Astrocyte (in vitro differentiated cells and primary cell): ENCODE results near the gene KBTBD4. TPM values are rescaled to one million over a fixed set of nuclear protein-coding genes. Genes with fewer than 3 reads are reported as not detected.

Experiments used
- DNase-seq: peaks from one replicate; pipeline ENCODE4 v3.0.0-alpha.2; 2010; ENCODE audit warnings: low read depth
- FAIRE-seq: peaks from 2 replicates; lab custom pipeline; 2011; peaks lifted over from hg19 to GRCh38; lab: Jason Lieb, UNC
- H2AFZ ChIP-seq: 2 replicates; pipeline ENCODE4 v1.6.0; 2012; ENCODE audit warnings: low read depth, low read length, inconsistent platforms
- H3K27ac ChIP-seq: 2 replicates; pipeline ENCODE4 v1.5.1; 2011; ENCODE audit warnings: low read depth, low read length, inconsistent platforms
- H3K27me3 ChIP-seq: 2 replicates; pipeline ENCODE4 v1.6.0; 2011; ENCODE audit warnings: low read length, inconsistent platforms; ENCODE audit not compliant: insufficient read depth
- H3K36me3 ChIP-seq: 2 replicates; pipeline ENCODE4 v1.5.1; 2011; ENCODE audit warnings: low read length, inconsistent platforms; ENCODE audit not compliant: insufficient read depth
- H3K4me1 ChIP-seq: 2 replicates; pipeline ENCODE4 v1.5.1; 2011; ENCODE audit warnings: low read length, inconsistent platforms; ENCODE audit not compliant: insufficient read depth
- H3K4me2 ChIP-seq: 2 replicates; pipeline ENCODE4 v1.6.0; 2012; ENCODE audit warnings: low read length, inconsistent platforms
- H3K4me3 ChIP-seq: 2 replicates; pipeline ENCODE4 v1.5.1; 2011; ENCODE audit warnings: low read depth, mild to moderate bottlenecking, low read length, inconsistent platforms; ENCODE audit not compliant: insufficient read depth
- H3K79me2 ChIP-seq: 2 replicates; pipeline ENCODE4 v1.6.0; 2012; ENCODE audit warnings: mild to moderate bottlenecking, low read length, inconsistent platforms; ENCODE audit not compliant: insufficient read depth
- H3K9ac ChIP-seq: 2 replicates; pipeline ENCODE4 v1.6.0; 2012; ENCODE audit warnings: mild to moderate bottlenecking, low read length, inconsistent platforms
- H3K9me3 ChIP-seq: 2 replicates; pipeline ENCODE4 v1.5.1; 2012; ENCODE audit warnings: low read depth, mild to moderate bottlenecking, low read length, inconsistent platforms; ENCODE audit not compliant: insufficient read depth
- H4K20me1 ChIP-seq: 2 replicates; pipeline ENCODE4 v1.6.0; 2012; ENCODE audit warnings: low read length, inconsistent platforms; ENCODE audit not compliant: insufficient read depth
- H3K27ac Mint-ChIP-seq: one replicate; pipeline ENCODE4 v1.8.0; 2021; ENCODE audit warnings: mild to moderate bottlenecking, mixed read lengths; ENCODE audit not compliant: unreplicated experiment
- H3K27me3 Mint-ChIP-seq: one replicate; pipeline ENCODE4 v1.8.0; 2021; ENCODE audit warnings: low read depth, mixed read lengths; ENCODE audit not compliant: unreplicated experiment
- H3K36me3 Mint-ChIP-seq: one replicate; pipeline ENCODE4 v1.8.0; 2021; ENCODE audit warnings: low read depth, mixed read lengths; ENCODE audit not compliant: unreplicated experiment
- H3K4me1 Mint-ChIP-seq: one replicate; pipeline ENCODE4 v1.8.0; 2021; ENCODE audit warnings: low read depth, mixed read lengths; ENCODE audit not compliant: unreplicated experiment
- H3K4me3 Mint-ChIP-seq: one replicate; pipeline ENCODE4 v1.8.0; 2021; ENCODE audit warnings: mild to moderate bottlenecking, moderate library complexity, mixed read lengths; ENCODE audit not compliant: unreplicated experiment
- H3K9me3 Mint-ChIP-seq: one replicate; pipeline ENCODE4 v1.8.0; 2021; ENCODE audit warnings: mild to moderate bottlenecking, mixed read lengths; ENCODE audit not compliant: unreplicated experiment
- CTCF ChIP-seq: IDR thresholded peaks from 2 replicates; pipeline ENCODE4 v1.5.1; 2011; ENCODE audit warnings: low read depth, mild to moderate bottlenecking, inconsistent platforms, low read length, moderate library complexity; ENCODE audit not compliant: insufficient read depth
- EZH2 ChIP-seq: IDR thresholded peaks from 2 replicates; pipeline ENCODE4 v1.6.1; 2012; ENCODE audit warnings: mild to moderate bottlenecking, low read length, inconsistent platforms; ENCODE audit not compliant: insufficient read depth
- total RNA-seq: library from RNA; stranded (reverse); gene quantifications from 2 replicates; pipeline ENCODE4 v1.2.1, GENCODE V29; 2021

KBTBD4 gene
- total RNA-seq, 1 donor from 2014 or later = 11.9 TPM

GRCh38 chr11:47545298-47545697 lies 33.5 kb downstream of the KBTBD4 start:
- Histone ChIP-seq H3K27me3 (no peaks in the 10 kb centered on the region), H3K9ac (no peak overlapping the region), H3K4me1 (peaks cover 9% of the 10 kb centered on the region), H3K9me3 (no peaks in the 10 kb centered on the region), H3K4me3 (no peak overlapping the region), H3K27ac (no peak overlapping the region), H2AFZ (no peak overlapping the region), H3K4me2 (no peak overlapping the region), H3K79me2 (peaks cover 99% of the 10 kb centered on the region), H4K20me1 (peaks cover 87% of the 10 kb centered on the region), H3K36me3 (peaks cover 3% of the 10 kb centered on the region)
- DNase-seq = no peak
- Mint-ChIP-seq H3K27ac (no peak overlapping the region), H3K9me3 (no peaks in the 10 kb centered on the region), H3K27me3 (no peaks in the 10 kb centered on the region), H3K4me1 (peaks cover 15% of the 10 kb centered on the region), H3K36me3 (no peaks in the 10 kb centered on the region), H3K4me3 (no peak overlapping the region)
- TF ChIP-seq EZH2 = no peak
- no peak for TF ChIP-seq CTCF
- no peak for FAIRE-seq

GRCh38 chr11:47541070-47541469 lies 37.7 kb downstream of the KBTBD4 start:
- Mint-ChIP-seq H3K27ac (peak overlapping the region; percentile 66), H3K36me3 (no peaks in the 10 kb centered on the region), H3K4me3 (no peak overlapping the region), H3K4me1 (peaks cover 28% of the 10 kb centered on the region), H3K9me3 (no peaks in the 10 kb centered on the region), H3K27me3 (no peaks in the 10 kb centered on the region)
- Histone ChIP-seq H2AFZ (no peak overlapping the region), H3K27me3 (no peaks in the 10 kb centered on the region), H3K36me3 (no peaks in the 10 kb centered on the region), H3K27ac (peak overlapping the region; percentile 75), H4K20me1 (peaks cover 89% of the 10 kb centered on the region), H3K9ac (peak overlapping the region; percentile 60), H3K4me1 (peaks cover 24% of the 10 kb centered on the region), H3K4me3 (no peak overlapping the region), H3K9me3 (no peaks in the 10 kb centered on the region), H3K4me2 (peak overlapping the region; percentile 78), H3K79me2 (peaks cover 97% of the 10 kb centered on the region)
- DNase-seq (no peak), FAIRE-seq (no peak)
- TF ChIP-seq CTCF (no peak), EZH2 (no peak)

- H3K4me1 ChIP-seq = peaks cover 24% of the 10 kb centered on the region
- H3K79me2 ChIP-seq = peaks cover 97% of the 10 kb centered on the region
- Mint-ChIP-seq H3K4me3 (no peak overlapping the region), H3K27me3 (no peaks in the 10 kb centered on the region), H3K4me1 (peaks cover 31% of the 10 kb centered on the region), H3K9me3 (no peaks in the 10 kb centered on the region), H3K36me3 (no peaks in the 10 kb centered on the region), H3K27ac (peak overlapping the region; percentile 27)
- DNase-seq (no peak), FAIRE-seq (no peak)
- peak overlapping the region; percentile 75 for H3K27ac ChIP-seq
- no peaks in the 10 kb centered on the region for H3K9me3 ChIP-seq
- H3K27me3 ChIP-seq = no peaks in the 10 kb centered on the region
- H3K4me2 ChIP-seq = peak overlapping the region; percentile 78
- H2AFZ ChIP-seq = no peak overlapping the region
- peaks cover 94% of the 10 kb centered on the region for H4K20me1 ChIP-seq
- no peak overlapping the region for H3K4me3 ChIP-seq
- no peaks in the 10 kb centered on the region for H3K36me3 ChIP-seq
- peak overlapping the region; percentile 60 for H3K9ac ChIP-seq
- TF ChIP-seq EZH2 = no peak
- no peak for TF ChIP-seq CTCF
Observed at GRCh38 chr11:47539681-47540039, 39.1 kb downstream of the KBTBD4 start.
